ENCODE results near the gene CPXM2. TPM values are rescaled to one million over a fixed set of nuclear protein-coding genes. Genes with fewer than 3 reads are reported as not detected.

The CPXM2 gene
- total RNA-seq, 1 donor from 2014 or later = 1.0 TPM

DNA sequence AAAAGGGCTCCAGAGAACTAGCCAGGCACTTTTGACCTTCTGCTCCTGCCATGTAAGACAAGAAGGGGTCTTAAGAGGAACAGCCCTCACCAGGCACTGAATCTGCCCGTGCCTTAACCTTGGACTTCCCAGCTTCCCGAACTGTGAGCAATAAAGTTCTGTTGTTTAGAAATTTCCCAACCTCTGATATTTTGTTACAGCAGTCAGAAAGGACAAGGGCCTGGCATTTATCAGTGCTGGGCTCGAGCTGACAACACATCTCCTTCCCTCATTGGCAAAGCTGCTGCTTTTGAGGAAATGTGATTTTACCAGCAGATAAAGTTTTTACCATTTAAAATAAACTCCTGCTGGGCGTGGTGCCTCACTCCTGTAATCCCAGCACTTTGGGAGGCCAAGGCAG, 122.0 kb downstream of the CPXM2 start:
- no peak for DNase-seq

DNA sequence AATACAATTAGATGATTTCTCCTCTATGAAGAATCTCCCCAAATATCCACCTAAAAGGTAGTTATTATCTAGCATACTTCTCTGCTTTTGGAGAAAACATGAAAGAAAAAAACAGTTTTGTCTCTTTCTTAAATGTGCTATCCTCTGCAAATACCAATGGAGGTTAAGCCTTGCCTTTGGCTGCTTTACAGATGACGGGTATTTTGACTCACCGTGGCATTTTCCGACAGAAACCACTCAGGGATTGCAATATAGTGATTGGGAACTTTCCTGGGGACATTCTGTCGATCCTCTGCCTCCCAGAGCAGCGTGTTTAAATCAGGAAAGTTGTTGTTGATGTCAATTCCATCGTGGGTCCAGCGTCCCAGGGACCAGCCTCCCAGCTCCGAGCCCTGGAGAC, 124.8 kb downstream of the CPXM2 start:
- DNase-seq = no peak

- DNase-seq = no peak
Observed at GRCh38 chr10:123766012-123766411, 125.6 kb downstream of the CPXM2 start.

DNA sequence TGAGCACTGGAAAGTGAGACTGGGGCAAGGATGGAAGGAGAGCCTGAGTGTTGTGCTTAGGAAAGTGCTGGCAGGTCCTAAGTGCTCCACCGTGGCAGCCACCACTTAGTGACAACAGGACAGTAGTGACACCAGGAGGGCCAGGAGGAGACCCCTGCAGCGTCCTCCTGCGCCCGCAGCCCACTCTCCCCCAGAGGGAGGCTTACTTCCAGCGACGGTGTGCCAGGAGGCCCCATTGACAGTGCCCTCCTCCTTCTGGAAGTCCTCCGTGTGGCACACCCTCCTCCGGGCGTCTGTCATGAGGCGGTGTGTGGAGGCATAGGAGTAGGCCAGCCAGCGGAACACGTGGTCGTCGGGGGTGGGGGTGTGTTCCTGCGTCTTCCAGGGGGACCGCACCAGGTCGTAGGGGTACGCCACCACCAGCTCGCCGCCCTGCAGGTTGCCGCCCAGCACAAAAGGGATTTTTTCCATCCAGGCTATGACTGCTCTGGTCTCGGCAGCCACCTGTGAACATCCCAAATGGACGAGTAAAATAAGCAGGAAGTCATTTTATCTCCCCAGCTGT, 129.9 kb downstream of the CPXM2 start:
- no peak for DNase-seq

- no peak for DNase-seq
Observed at GRCh38 chr10:123761038-123761428, 130.6 kb downstream of the CPXM2 start.

DNA sequence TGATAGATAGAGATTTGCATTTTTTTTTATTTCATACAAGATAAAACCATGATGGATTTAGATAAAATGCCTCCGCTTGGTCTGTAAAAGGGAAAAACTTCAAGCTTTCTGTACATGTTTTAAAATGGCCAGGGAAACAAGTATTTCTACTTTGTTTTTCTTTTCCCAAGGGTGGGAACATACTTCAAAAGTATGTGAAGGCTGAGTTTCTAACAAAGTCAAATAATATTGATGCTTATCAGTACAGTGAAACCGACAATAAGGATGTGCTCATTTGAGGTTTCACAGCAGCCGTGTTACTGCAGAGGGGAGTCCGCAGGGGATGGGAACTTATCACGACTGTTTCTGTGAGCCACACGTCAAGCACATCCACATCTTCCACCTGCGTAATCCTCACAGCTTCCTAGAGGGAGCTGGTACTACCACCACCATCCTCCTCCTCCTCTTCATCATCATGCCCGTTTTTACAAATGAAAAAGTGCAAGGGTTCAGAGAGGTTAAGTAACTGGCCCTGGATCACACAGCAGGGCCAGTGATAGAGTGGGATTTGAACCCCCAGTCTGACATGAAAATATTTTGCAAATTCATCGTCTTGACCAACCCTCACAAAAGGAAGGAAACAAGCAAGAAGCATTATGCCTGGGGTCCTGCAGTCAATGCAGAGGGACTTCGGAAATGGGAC, 131.1 kb downstream of the CPXM2 start:
- no peak for DNase-seq

GRCh38 chr10:123759501-123760031, 132.0 kb downstream of the CPXM2 start:
- no peak for DNase-seq

GRCh38 chr10:123759041-123759440, 132.6 kb downstream of the CPXM2 start:
- DNase-seq = no peak

GRCh38 chr10:123757853-123758252, 133.8 kb downstream of the CPXM2 start:
- no peak for DNase-seq

DNA sequence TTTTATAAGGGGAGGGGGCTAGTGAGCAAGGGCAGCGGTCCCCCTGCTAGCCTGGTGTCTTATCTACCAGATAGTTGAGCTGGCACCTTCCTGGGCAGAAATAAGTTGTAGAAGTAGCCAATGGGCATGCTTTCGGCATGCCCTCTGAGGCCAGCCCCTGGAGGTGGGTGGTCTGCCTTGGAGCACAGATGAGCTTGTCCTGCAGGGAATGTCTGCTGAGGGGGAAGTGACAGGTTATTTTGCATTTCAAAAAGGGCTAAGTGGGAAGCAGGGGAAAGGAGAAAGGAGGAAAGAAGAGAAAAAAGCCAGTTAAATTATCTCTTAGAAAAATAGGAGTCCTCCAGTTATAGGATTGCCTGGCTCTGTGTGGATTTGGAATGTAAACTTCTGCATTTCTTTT, 136.5 kb downstream of the CPXM2 start:
- DNase-seq = no peak

DNA sequence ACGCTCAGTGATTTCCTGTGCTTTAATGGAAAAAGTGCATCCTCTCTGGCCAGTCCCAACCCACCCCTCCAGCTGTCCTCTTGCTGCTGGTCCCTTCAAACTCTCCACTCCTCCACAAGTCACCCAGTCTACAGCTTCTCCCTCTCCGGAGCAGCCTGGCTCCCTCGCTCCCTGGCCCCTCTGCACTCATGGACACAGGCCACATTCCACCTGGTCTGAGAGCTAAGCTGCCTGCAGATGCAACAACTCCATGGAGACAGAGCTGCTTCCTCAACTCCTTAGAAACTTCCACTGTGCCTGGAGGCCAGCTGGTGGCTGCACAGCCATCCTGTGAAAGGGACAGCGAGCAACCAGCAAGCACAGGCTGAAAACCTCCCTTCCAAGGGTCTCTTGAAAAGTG, 137.5 kb downstream of the CPXM2 start:
- DNase-seq = no peak

- no peak for DNase-seq
Observed at GRCh38 chr10:123751342-123752134, 140.1 kb downstream of the CPXM2 start.

DNA sequence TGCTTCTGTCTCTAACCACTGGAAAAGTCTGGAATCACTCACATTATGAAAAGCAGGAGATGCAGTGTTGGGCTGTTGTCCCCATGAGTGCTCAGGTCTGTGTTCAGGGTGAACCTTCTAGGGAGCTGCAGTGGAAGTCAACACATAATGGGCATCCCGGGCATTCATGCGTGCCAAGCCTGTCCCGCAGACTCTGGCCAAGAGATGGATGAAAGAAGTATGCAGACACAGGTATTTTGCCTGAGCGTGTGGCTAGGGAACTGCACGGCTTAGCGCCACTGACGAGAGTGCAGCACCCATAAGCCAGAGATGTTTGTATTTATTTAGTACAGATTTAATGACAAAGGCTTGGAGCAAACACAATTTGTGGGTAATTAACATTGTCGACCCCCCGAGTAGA, 140.7 kb downstream of the CPXM2 start:
- no peak for DNase-seq

- no peak for DNase-seq
Observed at GRCh38 chr10:123748711-123749110, 142.9 kb downstream of the CPXM2 start.

DNA sequence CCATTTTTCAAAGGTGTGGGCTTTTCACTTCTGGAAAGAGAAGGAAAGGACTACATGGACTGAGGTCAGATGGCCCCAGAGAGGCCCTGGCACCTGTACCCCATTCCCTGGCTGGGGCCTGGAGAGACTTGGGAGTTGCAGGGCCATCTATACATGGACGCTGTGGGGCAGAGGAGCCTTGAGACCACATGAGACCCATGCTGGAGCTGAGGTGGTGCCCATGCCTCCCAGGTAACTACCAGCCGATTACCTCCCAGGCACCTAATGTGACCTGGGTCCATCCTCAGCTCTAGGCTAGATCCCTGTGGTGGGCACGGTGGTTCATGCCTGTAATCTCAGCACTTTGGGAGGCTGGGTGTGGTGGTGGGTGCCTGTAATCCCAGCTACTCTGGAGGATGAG, 144.2 kb downstream of the CPXM2 start:
- DNase-seq = no peak

DNA sequence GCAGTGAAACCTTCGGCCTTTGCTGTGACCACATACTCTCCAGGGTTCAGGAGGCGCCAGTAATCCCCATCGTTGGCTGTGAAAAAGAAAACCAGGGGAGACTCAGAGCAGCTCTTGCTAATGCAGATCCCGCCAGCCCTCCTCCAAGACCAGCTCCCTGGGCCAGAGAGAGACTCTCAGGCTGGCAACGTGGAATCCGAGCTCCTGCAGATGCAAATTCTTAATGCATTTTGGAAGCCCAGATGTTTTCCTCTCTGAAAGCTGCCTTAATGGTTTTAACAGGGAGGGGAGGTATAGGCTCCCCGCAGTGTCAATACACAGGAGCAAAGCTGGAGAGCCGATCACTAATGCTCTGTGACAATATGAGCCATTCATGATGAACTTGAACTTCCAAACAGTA, 144.7 kb downstream of the CPXM2 start:
- no peak for DNase-seq

- DNase-seq = no peak
Observed at GRCh38 chr10:123746520-123746919, 145.1 kb downstream of the CPXM2 start.

DNA sequence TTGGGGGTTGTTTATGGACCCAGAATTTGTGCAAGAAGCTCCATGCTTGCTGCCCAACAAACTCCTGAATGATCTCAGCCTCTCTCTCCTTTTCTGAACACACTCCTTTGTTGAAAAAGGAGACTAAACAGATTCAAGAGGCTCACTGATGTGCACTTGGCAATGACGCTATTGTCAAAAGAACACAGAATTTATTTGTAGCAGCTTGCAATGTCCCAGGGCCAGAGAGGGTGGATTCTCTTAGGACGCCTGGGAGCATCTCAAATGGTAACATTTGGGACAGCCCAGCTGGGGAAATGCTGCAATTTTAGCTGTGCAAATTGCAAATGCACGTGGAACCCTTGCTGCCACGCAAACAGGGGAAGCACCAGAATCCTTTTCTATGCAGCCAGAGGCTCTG, 145.5 kb downstream of the CPXM2 start:
- DNase-seq = no peak

DNA sequence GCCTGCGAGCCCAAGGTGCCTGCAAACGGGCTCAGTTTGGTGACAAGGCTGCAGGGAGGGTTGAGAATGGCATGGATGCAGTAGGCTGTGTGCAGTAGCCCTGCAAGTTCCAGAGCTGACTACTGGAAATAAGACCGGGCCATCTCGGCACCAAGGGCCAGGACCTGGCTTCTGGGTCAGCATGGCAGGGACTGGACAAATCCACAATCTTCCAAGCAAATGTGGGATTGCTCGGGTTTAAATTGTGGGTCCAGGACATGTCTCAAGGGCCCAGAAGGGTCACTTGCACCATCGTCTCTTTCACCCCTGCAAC, 147.4 kb downstream of the CPXM2 start:
- no peak for DNase-seq

- DNase-seq = no peak
Observed at GRCh38 chr10:123743441-123744223, 148.0 kb downstream of the CPXM2 start.

GRCh38 chr10:123742751-123743440, 148.7 kb downstream of the CPXM2 start:
- no peak for DNase-seq

GRCh38 chr10:123741711-123742110, 149.9 kb downstream of the CPXM2 start:
- DNase-seq = no peak

DNA sequence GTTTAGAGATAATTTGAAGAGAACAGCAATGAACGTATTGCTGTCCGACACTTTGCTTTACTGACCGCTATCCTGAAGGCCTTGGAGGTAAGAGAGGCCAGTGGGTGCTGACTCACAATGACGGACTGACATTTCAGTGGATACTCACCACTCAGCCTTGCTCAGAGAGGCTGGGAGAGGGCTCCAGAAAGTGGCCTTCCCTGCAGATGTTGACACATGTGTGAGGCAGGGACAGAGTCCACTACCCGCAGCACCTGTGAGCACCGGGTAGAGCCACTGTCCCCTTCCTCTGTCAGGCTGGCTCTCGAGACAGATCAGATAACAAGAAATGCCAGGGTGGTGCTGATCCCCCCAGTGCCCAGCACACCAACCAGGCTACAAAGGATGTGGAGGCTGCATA, 150.5 kb downstream of the CPXM2 start:
- DNase-seq = no peak

Measured in dermis blood vessel endothelial cell (primary cell).